Measurements from ENCODE around the gene EIF4A3. TPM values are rescaled to one million over a fixed set of nuclear protein-coding genes. Genes with fewer than 3 reads are reported as not detected.

Gene EIF4A3
- total and polyA plus RNA-seq, 4 donors = 29.0 to 35.1 (median 33.4) TPM

GRCh38 chr17:80115159-80115558 is 31.8 kb downstream of the EIF4A3 start:
- TF ChIP-seq REST (IDR thresholded peaks at IDR 0.05) (no peak), TAF1 (conservative IDR thresholded peaks at IDR 0.05) (no peak), JUND (IDR thresholded peaks at IDR 0.05) (no peak), HNF4G (IDR thresholded peaks at IDR 0.05) (no peak), GABPA (IDR thresholded peaks at IDR 0.05 in 1 of 2, conservative IDR thresholded peaks at IDR 0.05 in 1 of 2) (no peak), EGR1 (IDR thresholded peaks at IDR 0.05; ENCODE audit: low read depth in 2 of 2) (no peak), FOXA1 (IDR thresholded peaks at IDR 0.05) (no peak)
- no peak for DNase-seq (ENCODE audit: low spot score)
- Histone ChIP-seq H3K27me3 (ENCODE audit: control insufficient read depth in 4 of 4, insufficient read depth in 4 of 4, low read length in 3 of 4) (no peaks in the 10 kb centered on the region), H3K9ac (ENCODE audit: low read depth in 1 of 2, low read length in 2 of 2) (no peak overlapping the region), H3K4me3 (ENCODE audit: low read depth in 1 of 3, low read length in 3 of 3) (no peak overlapping the region), H3K4me1 (ENCODE audit: control insufficient read depth in 4 of 4, insufficient read depth in 4 of 4, low read length in 3 of 4) (no peaks in the 10 kb centered on the region), H3K9me3 (ENCODE audit: control insufficient read depth in 4 of 4, low read length in 3 of 4) (no peaks in the 10 kb centered on the region), H3K27ac (ENCODE audit: low read depth in 1 of 2, low read length in 2 of 2) (no peak overlapping the region), H3K36me3 (ENCODE audit: control insufficient read depth in 4 of 4, insufficient read depth in 3 of 4, low read depth in 1 of 4, low read length in 3 of 4) (peaks cover 3 to 13% (median 4%) of the 10 kb centered on the region in 4 donors)
- WGBS = 91% methylated on average over 8 of the region's 8 CpGs

GRCh38 chr17:80114758-80115157 is 32.2 kb downstream of the EIF4A3 start:
- no peak overlapping the region for H3K9ac ChIP-seq (ENCODE audit: low read depth in 1 of 2, low read length in 2 of 2)
- no peaks in the 10 kb centered on the region for H3K4me1 ChIP-seq (ENCODE audit: control insufficient read depth in 4 of 4, insufficient read depth in 4 of 4, low read length in 3 of 4)
- DNase-seq (ENCODE audit: low spot score) = no peak
- TF ChIP-seq HNF4A (conservative IDR thresholded peaks at IDR 0.05) = no peak
- no peak for TF ChIP-seq FOXA2 (IDR thresholded peaks at IDR 0.05)
- TF ChIP-seq TAF1 (conservative IDR thresholded peaks at IDR 0.05) = no peak
- TF ChIP-seq REST (IDR thresholded peaks at IDR 0.05) = no peak
- no peak for TF ChIP-seq NR2F2 (IDR thresholded peaks at IDR 0.05)
- no peak for TF ChIP-seq GABPA (IDR thresholded peaks at IDR 0.05 in 1 of 2, conservative IDR thresholded peaks at IDR 0.05 in 1 of 2)
- no peak for TF ChIP-seq EGR1 (IDR thresholded peaks at IDR 0.05; ENCODE audit: low read depth in 2 of 2)
- TF ChIP-seq HNF4G (IDR thresholded peaks at IDR 0.05) = no peak
- no peak for TF ChIP-seq RXRA (IDR thresholded peaks at IDR 0.05)
- TF ChIP-seq FOXA1 (IDR thresholded peaks at IDR 0.05) = no peak
- TF ChIP-seq JUND (IDR thresholded peaks at IDR 0.05) = no peak
- TF ChIP-seq MAX (IDR thresholded peaks at IDR 0.05) = no peak
- no peak for TF ChIP-seq SP1 (IDR thresholded peaks at IDR 0.05)
- TF ChIP-seq YY1 (IDR thresholded peaks at IDR 0.05) = no peak
- TF ChIP-seq ATF3 (IDR thresholded peaks at IDR 0.05) = no peak
- TF ChIP-seq RAD21 (IDR thresholded peaks at IDR 0.05) = no peak
- TF ChIP-seq CTCF (IDR thresholded peaks at IDR 0.05; ENCODE audit: low read depth, low read length, missing input control) = no peak
- no peak for TF ChIP-seq ZBTB33 (IDR thresholded peaks at IDR 0.05)
- H3K27ac ChIP-seq (ENCODE audit: low read depth in 1 of 2, low read length in 2 of 2) = no peak overlapping the region
- H3K9me3 ChIP-seq (ENCODE audit: control insufficient read depth in 4 of 4, low read length in 3 of 4) = no peaks in the 10 kb centered on the region
- H3K4me3 ChIP-seq (ENCODE audit: low read depth in 1 of 3, low read length in 3 of 3) = no peak overlapping the region
- no peaks in the 10 kb centered on the region for H3K27me3 ChIP-seq (ENCODE audit: control insufficient read depth in 4 of 4, insufficient read depth in 4 of 4, low read length in 3 of 4)
- 87% methylated on average over 7 of the region's 7 CpGs for whole genome bisulfite sequencing
- H3K36me3 ChIP-seq (ENCODE audit: control insufficient read depth in 4 of 4, insufficient read depth in 3 of 4, low read depth in 1 of 4, low read length in 3 of 4) = peaks cover 3 to 13% (median 4%) of the 10 kb centered on the region in 4 donors

Data from liver (tissue), 9 donors.